Loucy (cell line): ENCODE results near the gene SLC10A3.

Experiments
- CTCF ChIP-seq: fragments of 200-600 bp; sonication (generic); conservative IDR thresholded peaks from 2 replicates; pipeline ENCODE4 v1.5.1; 2014; ENCODE audit warnings: mild to moderate bottlenecking, antibody characterized with exemption, low read length
- EZH2phosphoT487 ChIP-seq: fragments of 200-600 bp; IDR thresholded peaks from 2 replicates; pipeline ENCODE4 v1.6.1; 2018; ENCODE audit warnings: antibody characterized with exemption, mild to moderate bottlenecking, moderate library complexity, borderline replicate concordance

GRCh38 chrX:154449618-154450017 is 40.8 kb downstream of the SLC10A3 start:
- TF ChIP-seq EZH2phosphoT487: no peak
- no peak for TF ChIP-seq CTCF
